Stomach (tissue), 9 donors: ENCODE results near the gene LARGE1. TPM values are rescaled to one million over a fixed set of nuclear protein-coding genes. Genes with fewer than 3 reads are reported as not detected.

Source experiments
- DNase-seq, 2 donors: peaks; one replicate each; pipeline versions ENCODE4 v3.0.0 to v3.0.0-alpha.2; 2013 to 2019
- H3K27ac ChIP-seq, 5 donors: fragments of 200-600 bp in 4 of 5; sonication (generic) in 4 of 5; one replicate each; pipeline ENCODE4 v1.5.1; 2013 to 2019; ENCODE audit warnings: mild to moderate bottlenecking in 1 of 5, moderate library complexity in 1 of 5
- H3K27me3 ChIP-seq, 3 donors: fragments of 200-600 bp; sonication (generic); one replicate each; pipeline ENCODE4 v1.5.1; 2017 to 2019; ENCODE audit warnings: mixed run types in 1 of 3
- H3K36me3 ChIP-seq, 4 donors: fragments of 200-600 bp; sonication (generic); 1 replicate in 3 of 4; 2 replicates in 1 of 4; pipeline ENCODE4 v1.5.1; 2016 to 2019
- H3K4me1 ChIP-seq, 4 donors: fragments of 200-600 bp; sonication (generic); one replicate each; pipeline ENCODE4 v1.5.1; 2016 to 2019
- H3K4me3 ChIP-seq, 4 donors: fragments of 200-600 bp; sonication (generic) in 3 of 4; one replicate each; pipeline ENCODE4 v1.5.1; 2016 to 2019; ENCODE audit warnings: mild to moderate bottlenecking in 1 of 4
- H3K9me3 ChIP-seq, 4 donors: fragments of 200-600 bp; sonication (generic); one replicate each; pipeline ENCODE4 v1.5.1; 2016 to 2019
- EP300 ChIP-seq: sonication (generic); formaldehyde crosslinking; IDR thresholded peaks from one replicate; pipeline ENCODE4 v1.6.1; 2017; ENCODE audit warnings: antibody characterized with exemption
- POLR2A ChIP-seq, 4 donors: fragments of 450-650 bp; IDR thresholded peaks; one replicate each; pipeline ENCODE4 v1.6.1; 2016; ENCODE audit warnings: antibody characterized with exemption in 4 of 4, control low read depth in 2 of 4, mild to moderate bottlenecking in 1 of 4, moderate library complexity in 1 of 4
- POLR2AphosphoS5 ChIP-seq, 3 donors: sonication (generic); formaldehyde crosslinking; IDR thresholded peaks; one replicate each; pipeline ENCODE4 v1.6.1; 2016; ENCODE audit warnings: antibody characterized with exemption in 3 of 3
- WGBS, 5 donors: extraction: QIAGEN DNeasy Blood & Tissue Kit in 3 of 5; methylation state at CpG; one replicate each; pipeline versions ENCODE4 v1.1.5 to v1.1.7; 2013 to 2018; 5-methylcytosine and 5-hydroxymethylcytosine counted together
- intact Hi-C: fragments of 100-400 bp; cut with DNase I; formaldehyde crosslinking; loops from one replicate; pipeline ENCODE4 v1.15.1; 2023; ENCODE audit warnings: low total_unique reads
- polyA plus RNA-seq, 3 donors: library from polyadenylated mRNA; stranded (reverse); fragments of 200-250 nt; gene quantifications; one replicate each; pipeline ENCODE4 v1.2.3, GENCODE V29; 2013
- total RNA-seq, 5 donors: library from RNA; depleted of rRNA; stranded (reverse); fragments of >200 nt; gene quantifications; one replicate each; pipeline versions ENCODE4 v1.1.0 to v1.2.3, GENCODE V29; 2014 to 2016
- TF ChIP-seq, protein P1 (sequence below), 7 experiments: fragments of 450-650 bp in 4 of 7; fragments of 200-600 bp in 3 of 7; sonication (generic) in 3 of 7; IDR thresholded peaks; one replicate each; pipeline ENCODE4 v1.5.1; 2016 to 2019; ENCODE audit warnings: antibody characterized with exemption in 7 of 7, control low read depth in 2 of 7, mild to moderate bottlenecking in 1 of 7
- donor health status: healthy with polysubstance abuse.
- donor health status: Bipolar disorder and iron deficiency.
- donor health status: healthy.

LARGE1 gene
- total and polyA plus RNA-seq, 8 donors, result 3.5 to 110 (median 51.6) TPM

DNA sequence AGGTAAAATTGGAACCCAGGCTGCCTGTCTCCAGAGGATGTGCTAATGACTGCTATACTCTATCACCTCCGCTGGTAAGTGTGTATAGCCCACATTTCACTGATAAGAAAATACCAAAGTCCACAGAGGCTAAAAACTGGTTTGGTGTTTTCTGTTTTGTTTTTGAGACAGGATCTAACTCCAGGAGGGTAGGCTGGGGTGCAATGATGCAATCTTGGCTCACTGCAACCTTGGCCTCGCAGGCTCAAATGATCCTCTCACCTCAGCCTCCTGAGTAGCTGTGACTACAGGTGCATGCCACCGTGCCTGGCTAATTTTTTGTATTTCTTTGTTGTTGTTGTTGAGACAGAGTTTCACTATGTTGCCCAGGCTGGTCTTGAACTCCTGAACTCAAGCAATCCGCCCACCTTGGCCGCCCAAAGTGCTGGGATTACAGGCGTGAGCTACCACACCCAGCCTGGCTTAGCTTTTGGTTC lies 409.8 kb downstream of the LARGE1 start:
- WGBS, 5 donors, result 77 to 83% (median 80%) methylated on average over 6 of the region's 6 CpGs
- no peaks in the 10 kb centered on the region for H3K36me3 ChIP-seq
- H3K27me3 ChIP-seq, result no peaks in the 10 kb centered on the region
- no peak for DNase-seq
- H3K27ac ChIP-seq, result no peak overlapping the region
- peaks cover 0 to 21% (median 4%) of the 10 kb centered on the region in 4 donors for H3K4me1 ChIP-seq
- TF ChIP-seq, protein P1, sequence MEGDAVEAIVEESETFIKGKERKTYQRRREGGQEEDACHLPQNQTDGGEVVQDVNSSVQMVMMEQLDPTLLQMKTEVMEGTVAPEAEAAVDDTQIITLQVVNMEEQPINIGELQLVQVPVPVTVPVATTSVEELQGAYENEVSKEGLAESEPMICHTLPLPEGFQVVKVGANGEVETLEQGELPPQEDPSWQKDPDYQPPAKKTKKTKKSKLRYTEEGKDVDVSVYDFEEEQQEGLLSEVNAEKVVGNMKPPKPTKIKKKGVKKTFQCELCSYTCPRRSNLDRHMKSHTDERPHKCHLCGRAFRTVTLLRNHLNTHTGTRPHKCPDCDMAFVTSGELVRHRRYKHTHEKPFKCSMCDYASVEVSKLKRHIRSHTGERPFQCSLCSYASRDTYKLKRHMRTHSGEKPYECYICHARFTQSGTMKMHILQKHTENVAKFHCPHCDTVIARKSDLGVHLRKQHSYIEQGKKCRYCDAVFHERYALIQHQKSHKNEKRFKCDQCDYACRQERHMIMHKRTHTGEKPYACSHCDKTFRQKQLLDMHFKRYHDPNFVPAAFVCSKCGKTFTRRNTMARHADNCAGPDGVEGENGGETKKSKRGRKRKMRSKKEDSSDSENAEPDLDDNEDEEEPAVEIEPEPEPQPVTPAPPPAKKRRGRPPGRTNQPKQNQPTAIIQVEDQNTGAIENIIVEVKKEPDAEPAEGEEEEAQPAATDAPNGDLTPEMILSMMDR (IDR thresholded peaks at IDR 0.05), result no peak
- TF ChIP-seq POLR2AphosphoS5 (IDR thresholded peaks at IDR 0.05), result no peak
- no peak for TF ChIP-seq EP300
- no peak for TF ChIP-seq POLR2A (IDR thresholded peaks at IDR 0.05)
- intact Hi-C loops, result no loop called here
- H3K4me3 ChIP-seq, result no peak overlapping the region
- no peaks in the 10 kb centered on the region for H3K9me3 ChIP-seq

DNA sequence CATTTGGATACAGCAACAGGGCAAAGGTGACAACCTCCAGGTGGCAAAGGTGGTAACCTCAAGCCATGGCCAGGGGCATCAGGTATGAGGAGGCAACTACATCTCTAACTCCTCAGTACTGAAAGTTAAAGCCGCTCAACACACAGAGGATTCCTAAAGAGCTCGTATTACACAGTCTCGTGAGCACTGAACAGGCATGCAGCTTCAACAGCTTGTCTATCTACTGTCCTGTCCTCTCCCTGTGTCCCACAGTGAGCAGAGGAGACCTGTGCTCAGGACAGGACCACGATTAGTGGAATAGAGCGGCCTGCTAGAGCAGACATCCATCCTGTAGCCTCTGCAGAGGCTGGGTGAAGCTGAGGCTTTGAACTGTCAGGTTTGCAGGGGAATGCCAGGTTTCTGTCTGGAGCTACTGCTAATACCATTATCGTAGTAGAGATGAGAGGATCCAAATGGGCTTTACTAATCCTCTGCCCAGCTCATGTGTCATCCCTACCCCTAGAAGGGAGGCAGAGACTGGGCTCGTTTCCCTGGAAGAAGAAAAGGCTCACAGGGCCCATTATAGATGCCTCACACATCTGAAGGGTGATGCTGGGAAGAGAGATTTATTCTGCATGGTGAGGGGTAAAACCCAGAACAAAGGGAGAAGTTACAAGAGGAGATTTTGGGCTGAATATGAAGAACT lies 415.2 kb downstream of the LARGE1 start:
- 75 to 91% (median 88%) methylated on average over 6 to 7 of the region's 7 CpGs for WGBS, 5 donors
- Histone ChIP-seq H3K9me3 (no peaks in the 10 kb centered on the region), H3K36me3 (no peaks in the 10 kb centered on the region), H3K4me3 (no peak overlapping the region), H3K27ac (no peak overlapping the region), H3K27me3 (no peaks in the 10 kb centered on the region), H3K4me1 (peaks cover 0 to 10% (median 0%) of the 10 kb centered on the region in 4 donors)
- no peak for DNase-seq
- intact Hi-C loops, result loop anchor here (10.0 kb wide), 1 partner anchor 190 kb away; no protein-coding TSS in a partner anchor
- TF ChIP-seq, protein P1 (IDR thresholded peaks at IDR 0.05), result no peak
- TF ChIP-seq POLR2A (IDR thresholded peaks at IDR 0.05), result no peak
- TF ChIP-seq POLR2AphosphoS5 (IDR thresholded peaks at IDR 0.05), result no peak
- no peak for TF ChIP-seq EP300

DNA sequence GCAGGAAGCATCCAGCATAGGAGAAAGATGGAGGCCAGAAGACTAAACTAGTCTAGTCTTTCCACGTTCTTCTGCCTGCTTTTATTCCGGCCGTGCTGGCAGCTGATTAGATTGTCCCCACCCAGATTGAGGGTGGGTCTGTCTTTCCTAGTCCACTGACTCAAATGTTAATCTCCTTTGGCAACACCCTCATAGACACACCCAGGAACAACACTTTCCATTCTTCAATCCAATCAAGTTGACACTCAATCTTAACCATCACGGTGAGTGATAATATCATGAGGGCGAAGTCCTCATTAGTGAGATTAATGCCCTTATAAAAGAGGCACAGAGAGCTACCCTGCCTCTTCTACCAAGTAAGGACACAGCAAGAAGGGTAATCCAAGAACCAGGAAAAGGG lies 424.2 kb downstream of the LARGE1 start:
- Histone ChIP-seq H3K36me3 (no peaks in the 10 kb centered on the region), H3K27ac (no peak overlapping the region), H3K4me3 (no peak overlapping the region), H3K4me1 (peaks cover 0 to 25% (median 8%) of the 10 kb centered on the region in 4 donors), H3K9me3 (no peaks in the 10 kb centered on the region), H3K27me3 (no peaks in the 10 kb centered on the region)
- 56 to 78% (median 73%) methylated on average over 5 of the region's 5 CpGs for WGBS, 5 donors
- TF ChIP-seq, protein P1 (IDR thresholded peaks at IDR 0.05), result no peak
- TF ChIP-seq POLR2AphosphoS5 (IDR thresholded peaks at IDR 0.05), result peak in 1 of 3 donors; percentile 20
- intact Hi-C loops, result no loop called here
- DNase-seq, result no peak

DNA sequence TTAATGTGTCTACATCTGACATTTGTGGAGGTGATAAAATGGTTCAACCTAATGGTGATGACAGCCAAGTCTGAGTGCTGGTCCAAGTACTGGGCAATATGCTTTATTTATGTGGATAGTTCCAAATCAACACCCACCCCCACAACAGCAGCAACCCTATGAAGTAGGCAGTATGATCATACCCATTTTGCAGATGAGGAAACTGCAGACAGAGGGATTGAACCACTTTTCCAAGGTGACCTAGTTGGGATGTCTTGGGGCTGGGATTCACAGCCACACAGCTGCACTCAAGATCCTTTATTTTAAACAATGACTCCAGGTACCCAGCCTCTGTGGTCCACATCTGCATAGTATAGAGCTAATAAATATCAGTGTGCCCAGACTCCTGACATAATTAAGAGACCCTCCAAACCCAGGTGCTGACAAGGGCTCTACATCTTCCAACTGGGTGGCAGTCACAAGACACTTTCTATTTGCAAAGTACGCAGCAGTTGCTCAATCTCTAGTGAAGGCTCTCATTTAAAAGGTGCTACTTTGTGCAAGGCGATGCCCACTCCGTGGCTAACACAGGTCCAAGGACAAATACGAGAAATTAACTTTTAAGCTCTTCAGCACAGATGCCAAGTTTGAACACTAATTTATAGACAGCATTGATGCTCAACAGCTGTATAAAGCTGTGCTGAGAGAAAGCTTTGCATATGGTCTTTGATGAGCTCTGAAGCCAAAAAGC lies 426.6 kb downstream of the LARGE1 start:
- WGBS, 5 donors, result 77 to 90% (median 81%) methylated on average over 4 of the region's 4 CpGs
- Histone ChIP-seq H3K36me3 (no peaks in the 10 kb centered on the region), H3K9me3 (no peaks in the 10 kb centered on the region), H3K4me3 (no peak overlapping the region), H3K27me3 (no peaks in the 10 kb centered on the region), H3K27ac (no peak overlapping the region), H3K4me1 (peaks cover 0 to 31% (median 11%) of the 10 kb centered on the region in 4 donors)
- no peak for DNase-seq
- intact Hi-C loops, result no loop called here
- TF ChIP-seq, protein P1 (IDR thresholded peaks at IDR 0.05), result no peak
- TF ChIP-seq POLR2A (IDR thresholded peaks at IDR 0.05), result no peak
- no peak for TF ChIP-seq EP300
- TF ChIP-seq POLR2AphosphoS5 (IDR thresholded peaks at IDR 0.05), result no peak
